Measurements from ENCODE around the gene DRC7.

GRCh38 chr16:57757883-57758282, 63.3 kb downstream of the DRC7 start:
- TF ChIP-seq POLR2AphosphoS5 (IDR thresholded peaks at IDR 0.05; ENCODE audit: borderline replicate concordance, low read depth, low read length) (no peak), EZH2 (IDR thresholded peaks at IDR 0.05) (no peak)
